GM19023 (cell line): Measurements from ENCODE around the gene ZNF581.

ENCODE experiments used
- ATAC-seq: cut with Tn5 transposase; IDR thresholded peaks from one replicate; pipeline ENCODE4 v1.9.1; 2021; ENCODE audit warnings: mild to moderate bottlenecking, moderate library complexity; ENCODE audit not compliant: unreplicated experiment

ZNF581 gene

DNA sequence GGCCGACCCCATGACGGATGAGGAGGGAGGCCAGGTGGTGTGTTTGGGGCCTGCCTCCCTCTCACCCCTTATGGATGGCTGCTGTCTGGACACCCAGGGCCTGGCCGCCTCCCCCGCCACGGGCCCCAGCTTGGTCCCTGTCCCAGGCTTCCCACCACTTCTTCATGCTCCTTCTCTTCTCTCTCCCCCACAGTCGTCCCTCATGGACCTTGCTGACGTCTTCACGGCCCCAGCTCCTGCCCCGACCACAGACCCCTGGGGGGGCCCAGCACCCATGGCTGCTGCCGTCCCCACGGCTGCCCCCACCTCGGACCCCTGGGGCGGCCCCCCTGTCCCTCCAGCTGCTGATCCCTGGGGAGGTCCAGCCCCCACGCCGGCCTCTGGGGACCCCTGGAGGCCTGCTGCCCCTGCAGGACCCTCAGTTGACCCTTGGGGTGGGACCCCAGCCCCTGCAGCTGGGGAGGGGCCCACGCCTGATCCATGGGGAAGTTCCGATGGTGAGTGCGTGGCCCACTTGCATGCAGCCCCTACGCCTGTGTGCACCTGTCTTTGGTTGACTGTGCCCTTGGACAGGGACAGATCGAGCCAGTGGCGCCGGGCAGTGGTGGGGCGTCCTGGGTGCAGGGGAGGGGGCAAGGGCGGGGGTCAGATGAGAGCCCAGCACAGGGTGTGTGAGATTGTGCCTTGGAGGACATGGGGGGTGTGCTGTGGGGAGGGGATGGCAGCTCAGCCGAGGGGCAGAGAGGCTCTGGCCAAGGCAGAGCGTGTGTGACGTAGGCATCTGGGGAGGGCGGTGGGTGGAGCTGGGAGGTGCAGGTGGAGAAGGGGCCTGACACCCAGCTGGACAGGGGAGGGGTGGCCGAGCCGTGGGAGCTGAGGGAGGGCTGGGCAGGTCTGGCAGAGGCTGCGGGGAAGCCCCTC, 48.4 kb downstream of the ZNF581 start:
- no peak for ATAC-seq

DNA sequence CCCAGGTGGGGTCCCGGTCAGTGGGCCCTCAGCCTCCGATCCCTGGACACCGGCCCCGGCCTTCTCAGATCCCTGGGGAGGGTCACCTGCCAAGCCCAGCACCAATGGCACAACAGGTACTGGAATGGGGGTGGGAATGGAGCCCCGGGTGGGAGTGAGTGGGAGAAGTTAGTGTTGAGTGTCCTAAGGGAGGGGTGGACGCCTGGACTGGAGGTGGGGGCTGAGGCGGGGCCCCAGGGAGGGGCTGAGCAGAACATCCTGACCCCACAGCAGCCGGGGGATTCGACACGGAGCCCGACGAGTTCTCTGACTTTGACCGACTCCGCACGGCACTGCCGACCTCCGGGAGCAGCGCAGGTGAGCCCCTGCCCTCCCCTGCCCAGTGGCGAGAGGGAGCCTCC, 49.2 kb downstream of the ZNF581 start:
- no peak for ATAC-seq

DNA sequence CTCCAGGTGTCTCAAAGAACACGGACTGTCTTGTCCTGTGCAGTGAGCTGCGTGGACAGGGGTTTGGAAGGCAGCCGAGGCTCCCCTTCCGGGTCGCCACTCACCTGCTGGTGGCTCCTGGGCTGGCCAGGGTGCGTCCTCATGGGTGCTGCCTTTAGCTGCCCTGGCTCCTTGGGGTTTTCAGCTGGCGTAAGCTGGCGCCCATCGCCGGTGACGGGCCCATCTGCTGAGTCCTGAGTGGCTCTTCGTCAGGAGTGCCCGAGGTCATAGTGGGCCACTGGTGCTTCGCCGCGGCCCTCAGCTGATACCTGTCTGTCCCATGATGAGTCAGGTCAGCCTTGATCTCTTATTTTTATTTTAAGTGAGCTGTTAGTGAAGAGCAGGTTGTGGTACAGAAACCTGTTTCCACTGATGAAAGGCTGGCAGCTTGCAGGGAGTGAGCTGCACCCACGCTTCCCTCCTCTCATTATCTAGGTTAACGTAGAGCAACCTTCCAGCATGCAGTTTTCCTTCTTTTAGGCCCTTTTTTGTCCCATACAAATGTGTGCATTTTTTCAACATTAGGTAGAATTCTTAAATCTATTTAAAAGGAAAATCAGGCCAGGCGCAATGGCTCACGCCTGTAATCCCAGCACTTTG, 50.0 kb downstream of the ZNF581 start:
- ATAC-seq: no peak

DNA sequence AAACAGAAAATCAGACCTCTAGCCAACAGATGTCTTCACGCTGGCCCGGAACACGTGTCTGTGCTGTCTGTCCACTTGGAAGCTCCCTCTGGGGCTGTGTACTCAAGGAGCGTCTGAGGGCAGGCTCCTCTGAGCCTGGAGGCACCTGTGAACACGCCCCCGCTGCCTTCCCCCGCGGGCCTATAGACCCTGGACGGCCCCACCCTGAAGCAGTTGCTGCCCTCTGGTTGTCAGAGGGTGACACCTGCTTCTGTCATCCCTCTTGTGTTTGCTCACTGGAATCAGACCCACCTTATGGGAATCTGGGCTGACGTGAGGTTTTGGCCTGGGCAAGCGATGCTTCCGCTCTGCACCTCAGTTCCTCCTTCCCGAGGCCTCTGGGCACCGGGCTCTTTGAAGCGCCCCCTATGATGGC, 50.8 kb downstream of the ZNF581 start:
- no peak for ATAC-seq

DNA sequence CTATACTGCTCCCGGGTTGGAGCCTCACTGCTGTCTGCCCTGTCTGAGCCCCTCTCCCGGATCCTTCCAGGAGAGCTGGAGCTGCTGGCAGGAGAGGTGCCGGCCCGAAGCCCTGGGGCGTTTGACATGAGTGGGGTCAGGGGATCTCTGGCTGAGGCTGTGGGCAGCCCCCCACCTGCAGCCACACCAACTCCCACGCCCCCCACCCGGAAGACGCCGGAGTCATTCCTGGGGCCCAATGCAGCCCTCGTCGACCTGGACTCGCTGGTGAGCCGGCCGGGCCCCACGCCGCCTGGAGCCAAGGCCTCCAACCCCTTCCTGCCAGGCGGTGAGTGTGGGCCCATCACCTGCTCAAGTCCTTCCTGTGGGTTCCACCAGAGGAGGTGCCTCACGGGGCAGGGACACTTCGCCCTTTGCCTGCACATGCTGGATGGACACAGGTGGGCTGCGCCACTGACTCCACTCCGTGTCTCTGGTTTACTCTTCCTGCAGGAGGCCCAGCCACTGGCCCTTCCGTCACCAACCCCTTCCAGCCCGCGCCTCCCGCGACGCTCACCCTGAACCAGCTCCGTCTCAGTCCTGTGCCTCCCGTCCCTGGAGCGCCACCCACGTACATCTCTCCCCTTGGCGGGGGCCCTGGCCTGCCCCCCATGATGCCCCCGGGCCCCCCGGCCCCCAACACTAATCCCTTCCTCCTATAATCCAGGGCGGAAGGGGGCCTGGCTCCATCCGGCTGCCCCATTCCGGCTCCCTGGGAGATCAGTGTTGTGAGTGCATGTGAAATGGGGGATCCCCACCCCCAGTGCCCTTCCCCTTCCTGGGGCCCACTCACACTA, 51.4 kb downstream of the ZNF581 start:
- ATAC-seq: no peak
